Amniotic epithelial cell (primary cell): ENCODE results near the gene LIFR.
A peak's percentile ranks its signal among the peaks of the same experiment; 100 is the strongest.
"Not testable (repeated sequence)": the region's sequence is repeated elsewhere in the genome, so short reads cannot be mapped to it uniquely, and the experiment has no call there.

ENCODE experiments used
- DNase-seq: peaks from one replicate; pipeline ENCODE4 v3.0.0-alpha.2; 2010; ENCODE audit warnings: low read depth

LIFR gene

GRCh38 chr5:38582293-38582974 is 26.0 kb upstream of the LIFR start:
- no peak for DNase-seq

DNA sequence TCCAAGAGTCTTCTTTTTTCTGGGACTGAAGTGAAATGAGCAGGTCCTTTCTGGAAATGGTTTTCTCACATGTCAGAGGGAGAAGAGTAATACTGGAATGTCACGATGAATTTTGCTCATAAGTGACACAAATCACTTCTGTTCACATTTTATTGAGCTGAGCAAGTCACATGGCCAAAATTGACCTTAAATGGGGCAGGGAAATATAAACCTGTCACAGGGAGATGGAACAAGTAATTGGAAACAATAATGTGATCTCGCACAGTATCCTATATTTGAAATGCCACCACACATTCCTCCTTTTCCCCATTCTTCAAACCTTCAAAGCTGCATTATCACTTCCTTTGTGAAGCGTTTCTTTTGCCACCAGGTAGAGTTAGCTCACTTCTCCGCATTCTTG is 25.2 kb upstream of the LIFR start:
- DNase-seq: no peak

DNA sequence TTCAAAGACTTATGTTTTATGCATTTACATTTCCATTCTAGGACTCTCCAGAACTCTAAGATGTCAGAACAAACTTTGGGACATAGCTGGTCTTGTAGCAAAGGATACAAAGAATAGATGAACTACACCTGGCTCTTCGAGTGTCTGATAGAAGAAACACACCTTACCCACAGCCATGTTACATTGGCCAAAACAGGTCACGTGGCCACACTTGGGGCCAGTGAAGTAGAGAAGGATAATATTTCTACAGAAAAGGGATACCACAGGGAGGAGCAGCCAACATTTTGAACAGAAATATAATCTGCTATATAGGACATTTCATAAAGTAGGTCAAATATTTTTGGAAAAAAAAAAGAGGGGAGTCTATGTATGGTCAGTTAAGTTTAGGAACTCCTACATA is 22.7 kb upstream of the LIFR start:
- DNase-seq: no peak

GRCh38 chr5:38576961-38577684 is 20.7 kb upstream of the LIFR start:
- DNase-seq: no peak

DNA sequence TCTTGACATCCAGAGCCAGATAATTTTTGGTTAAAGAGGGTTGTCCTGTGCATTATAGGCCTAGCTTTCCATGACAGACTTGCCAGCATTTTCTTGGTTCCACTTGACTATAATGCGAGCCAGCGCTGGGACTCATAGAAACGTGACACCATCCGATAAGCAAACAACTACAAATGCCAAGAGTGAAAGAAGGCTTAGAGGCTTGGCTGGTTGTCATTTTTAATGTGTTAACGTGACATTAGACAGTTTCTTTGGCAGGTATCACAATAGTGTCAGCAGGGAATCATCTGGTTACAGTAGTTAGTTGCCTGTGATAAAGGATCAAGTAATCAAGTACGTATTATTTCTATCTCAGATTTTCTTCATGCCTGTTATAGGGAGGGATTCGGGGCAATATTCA is 20.0 kb upstream of the LIFR start:
- no peak for DNase-seq

DNA sequence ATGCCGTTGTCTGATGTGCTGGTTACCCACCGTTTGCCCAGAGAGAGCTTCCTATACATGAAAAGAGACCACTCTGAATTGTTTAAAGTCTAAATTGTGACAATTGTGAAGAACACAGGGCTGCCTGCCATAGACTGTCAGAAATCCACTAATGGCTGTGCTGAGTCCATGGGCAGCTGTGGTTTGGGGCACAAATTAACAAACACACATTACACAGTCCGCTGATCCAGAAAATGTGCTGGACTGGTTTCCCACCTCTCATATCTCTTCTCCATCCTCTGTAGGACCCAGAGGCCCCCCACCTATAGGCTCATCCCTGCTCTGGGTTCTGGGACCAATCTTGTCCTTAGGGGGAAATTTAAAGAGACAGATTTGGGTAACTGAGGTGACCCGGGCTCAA is 19.0 kb upstream of the LIFR start:
- no peak for DNase-seq

- DNase-seq: no peak
These were observed 17.6 kb upstream of the LIFR start for GRCh38 chr5:38574009-38574408.

DNA sequence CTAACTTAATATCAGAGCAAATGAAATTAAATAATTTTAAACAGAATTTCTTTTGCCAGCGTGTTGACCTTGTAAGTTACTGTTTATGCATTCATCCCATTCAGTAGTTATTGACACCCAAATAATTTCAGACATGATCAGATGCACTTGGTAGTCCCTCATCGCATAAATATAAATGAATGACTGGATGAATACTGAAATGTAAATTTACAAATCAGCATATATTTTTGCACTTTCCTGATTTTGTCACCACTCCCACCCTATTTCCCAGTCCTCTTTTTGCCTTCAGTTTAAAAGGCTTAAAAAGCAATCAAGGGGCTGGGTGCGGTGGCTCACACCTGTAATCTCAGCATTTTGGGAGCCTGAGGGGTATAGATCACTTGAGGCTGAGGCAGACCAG is 17.1 kb upstream of the LIFR start:
- DNase-seq: no peak

GRCh38 chr5:38569180-38569579 is 12.7 kb upstream of the LIFR start:
- no peak for DNase-seq

DNA sequence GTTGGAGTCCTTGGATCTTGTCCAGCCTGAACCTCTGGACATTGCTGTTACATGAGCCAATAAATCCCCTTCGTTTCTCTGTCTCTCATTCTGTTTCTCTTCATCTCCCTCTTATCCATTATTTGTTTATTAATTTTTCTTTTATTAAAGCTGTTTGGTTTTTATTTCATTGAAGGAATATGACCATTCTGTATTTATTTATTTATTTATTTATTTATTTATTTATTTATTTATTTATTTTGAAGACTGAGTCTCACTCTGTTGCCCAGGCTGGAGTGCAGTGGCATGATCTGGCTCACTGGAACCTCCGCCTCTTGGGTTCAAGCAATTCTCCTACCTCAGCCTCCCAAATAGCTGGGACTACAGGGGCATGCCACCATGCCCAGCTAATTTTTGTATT is 10.9 kb upstream of the LIFR start:
- DNase-seq: not testable (repeated sequence)

- no peak for DNase-seq
These were observed 7.2 kb upstream of the LIFR start for GRCh38 chr5:38563624-38564023.

- DNase-seq: no peak
These were observed 6.2 kb upstream of the LIFR start for GRCh38 chr5:38562444-38563210.

DNA sequence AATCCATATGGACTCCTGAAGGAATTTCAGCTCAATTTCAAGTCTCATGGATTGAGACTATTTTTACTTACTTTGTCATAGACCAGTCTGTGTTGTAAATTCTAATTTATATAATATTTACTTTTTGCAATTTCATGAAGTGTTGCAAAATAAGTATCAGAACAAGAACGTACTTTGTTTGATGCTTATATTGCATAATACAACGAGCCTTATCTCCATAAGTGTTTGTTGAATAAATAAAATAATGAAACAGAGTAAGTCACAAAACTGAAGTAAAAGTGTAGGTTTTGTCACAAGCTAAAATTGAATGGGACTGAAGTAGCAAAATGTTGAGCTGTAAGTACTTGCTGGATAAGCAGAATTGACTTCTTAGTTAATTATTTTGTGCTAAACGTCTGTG is 3.0 kb upstream of the LIFR start:
- DNase-seq: peak; percentile 60

GRCh38 chr5:38557792-38558191 is 1.3 kb upstream of the LIFR start:
- no peak for DNase-seq

DNA sequence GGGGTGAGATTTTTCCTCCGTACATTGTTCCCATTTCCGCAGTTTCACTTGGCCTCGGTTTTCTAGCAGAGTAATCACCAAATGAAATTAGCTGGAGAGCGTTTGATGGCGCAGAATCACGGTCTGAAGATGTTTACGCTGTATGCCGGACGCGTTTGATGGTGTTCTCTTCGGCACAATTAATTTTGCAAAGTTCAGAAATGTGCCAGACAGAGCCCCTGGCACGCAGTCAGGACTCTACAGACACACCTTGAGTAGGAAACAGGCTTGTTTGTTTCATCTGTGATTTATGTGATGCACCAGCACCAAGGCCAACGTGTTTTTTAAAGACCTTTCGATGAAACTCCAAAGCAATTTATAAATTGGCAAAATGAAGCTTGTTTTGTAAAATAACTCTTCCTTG is 863 bp upstream of the LIFR start:
- DNase-seq: no peak

GRCh38 chr5:38556088-38556598 is 303 bp downstream of the LIFR start:
- no peak for DNase-seq

- DNase-seq: no peak
These were observed 925 bp downstream of the LIFR start for GRCh38 chr5:38555354-38556087.

DNA sequence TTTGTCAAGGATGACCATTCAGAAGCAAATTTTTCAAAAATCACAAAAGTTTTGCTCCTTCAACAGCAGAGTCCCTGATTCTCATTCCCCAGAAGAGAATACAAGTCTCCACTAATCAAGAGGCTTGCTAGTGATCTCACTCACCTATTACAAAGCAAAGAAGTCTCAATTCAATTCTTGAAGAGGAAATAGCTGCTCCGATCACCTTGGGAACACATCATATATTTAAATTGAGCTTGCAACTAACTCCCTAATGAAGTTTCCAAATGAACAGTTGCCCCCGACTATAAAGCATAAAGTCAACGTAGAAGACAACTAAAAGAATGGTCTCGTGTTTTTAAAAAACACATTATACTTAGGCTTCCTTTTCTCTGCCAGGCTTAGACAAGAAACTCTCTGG is 1.6 kb downstream of the LIFR start:
- no peak for DNase-seq

DNA sequence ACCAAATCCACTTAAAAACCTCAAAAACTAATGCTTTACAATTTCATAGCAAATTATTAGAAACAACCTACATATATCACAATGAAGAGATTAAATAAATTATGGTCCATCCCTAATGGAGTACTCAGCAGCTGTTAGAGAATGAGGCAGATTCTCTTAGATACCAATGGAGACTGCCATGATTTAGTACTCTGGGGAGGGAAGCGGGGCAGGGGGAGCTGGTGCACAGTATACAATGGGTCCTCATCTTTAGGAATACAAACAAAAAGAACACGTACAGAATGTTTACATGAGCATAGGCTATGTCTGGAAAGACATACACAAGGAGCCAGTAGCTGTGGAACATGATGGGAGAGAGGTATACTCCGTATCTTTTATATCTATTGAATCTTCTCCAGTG is 2.0 kb downstream of the LIFR start:
- DNase-seq: no peak

GRCh38 chr5:38553001-38553521 is 3.4 kb downstream of the LIFR start:
- no peak for DNase-seq

DNA sequence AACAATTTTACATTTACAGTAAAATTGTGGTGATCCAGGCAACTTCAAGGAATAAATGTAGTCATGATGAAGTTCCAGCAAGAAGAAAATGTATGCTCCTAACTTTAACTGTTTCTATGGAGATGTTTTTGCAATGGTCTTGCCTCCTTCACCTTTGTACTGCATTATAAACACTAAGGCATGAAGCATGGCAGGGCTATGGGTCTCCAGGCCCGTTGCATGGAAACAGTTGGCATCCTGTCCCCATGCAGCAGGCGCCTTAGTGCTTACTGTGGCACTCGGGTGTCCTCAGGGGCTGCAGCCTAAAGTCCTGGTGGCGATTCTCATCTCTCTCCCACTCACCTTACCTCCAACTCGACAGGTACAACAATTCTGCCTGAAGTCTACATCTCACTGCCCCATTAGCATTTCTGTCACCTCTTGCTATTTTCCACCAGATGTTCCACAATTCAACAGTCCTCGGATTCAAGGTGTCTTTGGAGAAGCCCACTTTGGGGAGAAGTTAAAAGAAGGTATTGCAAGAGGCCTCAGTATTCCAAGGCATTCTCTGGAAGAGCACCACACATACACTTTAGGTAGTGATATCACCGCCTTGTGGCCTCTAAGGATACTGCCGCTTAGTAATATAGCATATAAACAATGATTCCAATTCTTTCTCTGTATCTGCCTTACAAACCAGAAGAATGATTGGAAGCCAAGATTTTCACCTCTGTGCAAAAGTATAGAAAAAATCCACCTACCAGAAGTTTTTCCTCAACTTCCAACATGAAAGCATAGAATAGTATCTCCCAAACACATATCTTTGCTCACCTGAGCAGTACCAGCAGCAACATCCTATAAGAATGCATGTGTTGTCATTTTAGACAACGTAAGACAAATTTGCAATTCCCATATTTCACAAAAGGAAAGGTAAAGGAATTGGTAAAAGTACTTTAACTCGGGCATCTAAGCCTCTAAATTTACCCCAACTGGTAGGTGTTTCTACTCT is 5.1 kb downstream of the LIFR start:
- peak; percentile 68 for DNase-seq
